IPS-18a (cell line): ENCODE measurements around the gene GUCD1.
"Not testable (repeated sequence)": the region's sequence is repeated elsewhere in the genome, so short reads cannot be mapped to it uniquely, and the experiment has no call there.

ENCODE experiments used
- H3K27ac ChIP-seq: one replicate; pipeline ENCODE4 v1.5.1; 2013; ENCODE audit warnings: low read length
- H3K27me3 ChIP-seq: one replicate; pipeline ENCODE4 v1.6.1; 2013; ENCODE audit warnings: mild to moderate bottlenecking, low read length; ENCODE audit not compliant: control insufficient read depth, insufficient read depth
- H3K36me3 ChIP-seq: one replicate; pipeline ENCODE4 v1.6.1; 2013; ENCODE audit warnings: low read depth, low read length; ENCODE audit not compliant: control insufficient read depth
- H3K4me1 ChIP-seq: one replicate; pipeline ENCODE4 v1.6.1; 2013; ENCODE audit warnings: low read depth, low read length; ENCODE audit not compliant: control insufficient read depth
- H3K4me3 ChIP-seq: one replicate; pipeline ENCODE4 v1.5.1; 2013; ENCODE audit warnings: low read length
- H3K9ac ChIP-seq: one replicate; pipeline ENCODE4 v1.6.1; 2013; ENCODE audit warnings: mild to moderate bottlenecking, low read length, moderate library complexity
- H3K9me3 ChIP-seq: one replicate; pipeline ENCODE4 v1.6.1; 2013; ENCODE audit warnings: low read depth, low read length; ENCODE audit not compliant: control insufficient read depth

The GUCD1 gene

DNA sequence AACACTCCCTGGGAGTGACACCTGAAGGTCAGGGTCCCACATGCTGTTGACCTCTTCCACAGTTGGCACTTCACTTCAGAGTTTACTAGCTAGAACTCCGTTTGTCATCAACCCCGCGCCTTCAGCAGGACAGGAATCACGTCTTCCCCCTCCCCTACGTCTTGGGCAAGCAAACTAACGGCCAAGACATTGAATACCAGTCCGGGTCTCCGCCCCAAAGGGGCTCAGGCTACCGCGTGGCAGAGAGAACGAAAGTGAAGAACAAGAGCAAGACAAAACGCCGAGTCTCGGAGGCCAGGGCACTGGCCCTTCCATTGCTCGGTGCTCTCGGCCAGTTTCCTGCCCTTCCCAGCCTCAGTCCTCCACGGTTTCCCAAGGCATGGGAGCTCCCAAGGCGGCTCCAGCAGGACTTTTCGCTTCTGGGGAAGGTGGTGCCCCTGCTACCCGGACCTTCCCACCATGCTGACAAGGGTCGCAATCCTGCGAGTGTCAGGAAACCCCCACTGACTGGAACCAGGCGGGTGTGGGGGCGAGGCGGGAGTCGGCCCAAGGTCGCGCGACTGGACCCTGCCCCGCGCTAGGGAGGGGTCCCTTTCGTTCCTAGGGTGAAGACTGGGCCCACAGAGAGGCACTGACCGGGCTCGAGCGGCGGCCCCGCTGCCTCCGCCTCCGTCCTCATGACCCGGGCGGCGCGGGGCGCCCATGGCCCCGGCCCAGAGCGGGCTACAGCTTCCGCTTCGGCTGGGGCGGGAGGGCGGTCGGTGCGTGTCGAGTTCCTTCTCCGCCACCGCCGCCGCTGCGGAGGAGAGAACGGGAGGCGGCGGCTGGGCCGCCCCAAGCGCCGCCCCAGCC is at the start of gene GUCD1:
Gene GUCD1 (minus strand): TSS at position 826 of the 852 bp plus-strand sequence. CDS start 147 bp downstream, at position 679.
- H3K27ac ChIP-seq: peak within 1 kb of the TSS; percentile 92
- peaks cover 28% of the 10 kb centered on the region for H3K36me3 ChIP-seq
- peak within 1 kb of the TSS; percentile 93 for H3K4me3 ChIP-seq
- peaks cover 13% of the 10 kb centered on the region for H3K4me1 ChIP-seq
- H3K9ac ChIP-seq: peak within 1 kb of the TSS; percentile 97
- H3K27me3 ChIP-seq: no peaks in the 10 kb centered on the region
- H3K9me3 ChIP-seq: no peaks in the 10 kb centered on the region

GRCh38 chr22:24603770-24604629 is 49.1 kb upstream of the GUCD1 start:
- H3K36me3 ChIP-seq, H3K27me3 ChIP-seq, H3K4me3 ChIP-seq, H3K27ac ChIP-seq, H3K9ac ChIP-seq, H3K9me3 ChIP-seq: not testable (repeated sequence)
- peaks cover 10% of the 10 kb centered on the region for H3K4me1 ChIP-seq

DNA sequence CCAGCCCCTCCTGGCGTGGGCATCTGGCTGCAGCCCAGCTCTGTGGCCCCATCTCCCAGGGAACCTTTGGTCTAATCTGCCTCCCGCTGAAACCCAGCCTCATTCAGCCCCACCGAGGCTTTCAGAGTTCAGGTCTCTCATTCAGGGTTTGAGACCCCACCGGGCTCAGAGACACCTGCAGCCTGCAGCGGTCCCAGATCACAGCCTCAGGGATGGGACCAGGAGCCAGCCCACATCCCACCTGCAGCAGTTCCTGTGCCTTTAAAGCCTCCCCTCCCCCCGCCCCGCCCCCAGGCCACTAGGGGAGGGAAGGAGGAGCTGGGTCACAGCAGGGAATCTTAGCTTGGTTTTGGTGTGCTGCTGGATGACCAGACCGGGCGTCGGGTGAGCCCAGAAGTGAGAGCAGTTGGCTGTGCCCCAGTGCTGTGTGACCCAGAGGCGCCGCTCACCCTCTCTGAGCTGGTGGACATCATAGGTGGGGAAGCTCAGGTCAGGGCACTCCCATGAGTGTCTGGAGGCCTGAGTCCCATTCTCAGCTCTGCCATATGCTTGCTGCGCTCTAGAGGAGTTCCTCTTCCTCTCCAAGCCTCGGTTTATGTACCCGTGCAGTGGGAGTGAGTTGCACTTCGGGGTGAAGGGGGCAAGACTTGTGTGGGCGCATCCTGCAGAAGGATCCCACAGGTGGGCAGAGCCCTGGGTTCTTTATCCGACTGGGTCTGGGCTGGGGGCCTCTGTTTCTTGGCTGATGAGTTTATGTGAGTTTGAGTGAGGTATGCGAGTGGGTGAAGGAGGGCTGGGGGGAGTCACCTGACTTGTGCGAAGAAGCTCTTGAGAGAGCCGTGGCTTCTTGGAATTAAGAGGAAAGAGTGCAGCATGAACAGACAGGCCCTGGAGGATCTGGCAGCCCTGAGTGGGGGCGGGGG is 48.2 kb upstream of the GUCD1 start, which contains the start of gene GGT1:
Gene GGT1 (plus strand): TSS at position 347 of the 923 bp plus-strand sequence. CDS start 7,889 bp downstream, outside the sequence.
- not testable (repeated sequence) for H3K9ac ChIP-seq

GRCh38 chr22:24602105-24602749 is 47.3 kb upstream of the GUCD1 start:
- not testable (repeated sequence) for H3K9me3 ChIP-seq, H3K9ac ChIP-seq, H3K27me3 ChIP-seq, H3K27ac ChIP-seq, H3K4me3 ChIP-seq, H3K36me3 ChIP-seq
- H3K4me1 ChIP-seq: peaks cover 10% of the 10 kb centered on the region

More for the DNA sequence above, 48.2 kb upstream of the GUCD1 start, which contains the start of gene GGT1:
- not testable (repeated sequence) for H3K4me3 ChIP-seq, H3K36me3 ChIP-seq, H3K27ac ChIP-seq, H3K9me3 ChIP-seq, H3K27me3 ChIP-seq
- H3K4me1 ChIP-seq: peaks cover 10% of the 10 kb centered on the region

DNA sequence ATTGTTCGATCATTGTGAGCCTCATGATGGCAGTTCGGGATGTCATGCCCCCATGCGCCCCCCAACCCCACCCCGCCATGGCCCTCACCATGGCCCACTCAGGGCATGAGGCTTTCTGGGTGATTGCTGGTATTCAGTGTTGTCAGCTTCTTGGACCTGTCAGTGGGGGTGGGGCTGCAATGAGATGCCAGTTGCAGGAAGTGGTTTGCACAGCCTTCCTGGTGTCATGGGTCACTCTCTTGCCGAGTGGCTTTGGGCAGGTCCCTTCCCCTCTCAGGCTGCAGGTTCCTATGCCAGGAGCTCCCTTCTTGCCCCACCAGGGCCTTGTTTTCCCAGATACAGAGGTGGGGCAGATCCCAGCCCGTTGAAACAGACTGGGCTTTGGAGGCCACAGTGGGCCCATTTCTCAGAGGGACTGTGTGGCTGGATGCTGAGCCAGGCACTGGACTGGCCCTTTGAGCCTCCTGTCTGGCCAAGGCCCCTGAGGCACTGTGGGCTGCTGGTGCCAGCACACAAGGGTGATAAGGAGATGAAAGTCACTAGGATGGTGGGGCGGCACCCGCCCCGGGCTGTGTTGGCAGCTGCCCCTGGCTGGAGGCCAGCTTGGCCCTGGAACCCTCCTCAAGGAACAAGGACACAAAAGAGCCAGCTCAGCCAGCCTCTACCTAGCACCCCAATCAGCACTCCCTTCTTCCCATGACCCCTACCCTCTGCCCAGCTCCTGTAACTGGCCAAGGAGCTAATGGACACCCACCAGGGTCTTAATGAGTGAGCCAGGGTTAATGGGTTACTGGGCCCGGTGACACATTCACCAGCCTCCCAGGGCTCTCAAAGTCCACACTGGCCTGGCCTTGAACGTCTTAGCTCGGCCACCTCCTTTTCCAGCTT is 46.5 kb upstream of the GUCD1 start:
- Histone ChIP-seq H3K27me3 (no peaks in the 10 kb centered on the region), H3K9ac (no peak overlapping the region), H3K36me3 (no peaks in the 10 kb centered on the region), H3K9me3 (no peaks in the 10 kb centered on the region), H3K27ac (no peak overlapping the region), H3K4me3 (no peak overlapping the region), H3K4me1 (peaks cover 10% of the 10 kb centered on the region)

- H3K4me3 ChIP-seq, H3K9ac ChIP-seq, H3K9me3 ChIP-seq, H3K27ac ChIP-seq, H3K27me3 ChIP-seq, H3K36me3 ChIP-seq: not testable (repeated sequence)
- peaks cover 10% of the 10 kb centered on the region for H3K4me1 ChIP-seq
These were observed 45.2 kb upstream of the GUCD1 start for GRCh38 chr22:24599958-24600715.

DNA sequence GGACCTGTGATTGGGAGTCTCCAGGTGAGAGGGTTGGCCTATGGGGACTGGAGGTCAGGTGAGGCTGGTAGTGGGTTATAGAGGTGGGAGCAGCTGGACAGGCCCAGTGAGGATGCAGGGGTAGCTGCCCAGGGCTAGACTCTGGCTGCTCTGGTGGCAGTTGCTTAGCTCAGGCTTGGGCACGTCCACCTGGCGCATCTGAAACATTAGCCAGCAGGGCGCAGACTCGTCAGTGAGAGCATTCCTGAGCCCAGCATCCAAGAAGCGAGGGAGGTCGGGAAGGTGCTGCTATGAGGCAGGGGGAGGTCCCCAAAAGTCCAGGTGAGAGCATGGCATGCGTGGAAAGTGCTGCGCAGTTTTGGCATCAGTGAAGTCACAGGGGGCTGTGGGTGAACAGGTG is 44.6 kb upstream of the GUCD1 start:
- peaks cover 10% of the 10 kb centered on the region for H3K4me1 ChIP-seq
- H3K9ac ChIP-seq: no peak overlapping the region

DNA sequence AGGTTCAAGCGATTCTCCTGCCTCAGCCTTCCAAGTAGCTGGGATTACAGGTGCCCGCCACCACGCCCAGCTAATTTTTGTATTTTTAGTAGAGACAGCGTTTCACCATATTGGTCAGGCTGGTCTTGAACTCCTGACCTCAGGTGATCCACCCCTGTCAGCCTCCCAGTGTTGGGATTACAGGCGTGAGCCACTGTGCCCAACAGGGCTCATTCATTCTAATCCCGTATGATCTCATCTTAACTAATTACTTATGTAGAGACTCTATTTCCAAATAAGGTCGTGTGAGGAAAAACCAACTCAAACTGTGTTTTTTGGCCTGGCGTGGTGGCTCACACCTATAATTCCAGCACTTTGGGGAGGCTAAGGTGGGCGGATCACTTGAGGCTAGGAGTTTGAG is 42.1 kb upstream of the GUCD1 start:
- H3K27ac ChIP-seq, H3K27me3 ChIP-seq, H3K9me3 ChIP-seq, H3K4me3 ChIP-seq, H3K9ac ChIP-seq, H3K36me3 ChIP-seq: not testable (repeated sequence)
- H3K4me1 ChIP-seq: peaks cover 10% of the 10 kb centered on the region

More for the DNA sequence above, 44.6 kb upstream of the GUCD1 start:
- Histone ChIP-seq H3K36me3 (no peaks in the 10 kb centered on the region), H3K4me3 (no peak overlapping the region), H3K9me3 (no peaks in the 10 kb centered on the region), H3K27me3 (no peaks in the 10 kb centered on the region), H3K27ac (no peak overlapping the region)

DNA sequence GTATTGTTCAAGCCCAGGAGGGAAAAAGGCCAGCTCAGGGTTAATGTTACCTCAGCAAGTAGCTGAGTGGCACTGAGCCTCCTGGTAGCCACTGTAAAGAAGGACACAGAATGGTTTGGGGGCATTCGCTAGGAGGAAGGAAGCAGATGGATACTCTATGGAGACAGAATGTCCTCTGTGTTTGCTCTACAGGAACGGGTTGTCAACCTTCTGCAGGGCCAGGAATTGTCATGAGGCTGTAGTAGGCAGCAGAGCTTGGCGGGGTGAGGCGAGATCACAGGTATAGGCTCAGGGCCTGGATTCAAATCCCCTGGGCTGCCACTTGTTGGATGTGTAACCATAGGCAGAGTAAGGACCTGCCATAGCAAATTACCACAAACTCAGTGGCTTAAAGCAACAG is 40.9 kb upstream of the GUCD1 start:
- peaks cover 13% of the 10 kb centered on the region for H3K4me1 ChIP-seq
- no peak overlapping the region for H3K27ac ChIP-seq

More for the DNA sequence above, 40.9 kb upstream of the GUCD1 start:
- H3K9me3 ChIP-seq: no peaks in the 10 kb centered on the region
- no peak overlapping the region for H3K9ac ChIP-seq
- no peaks in the 10 kb centered on the region for H3K27me3 ChIP-seq
- H3K4me3 ChIP-seq: no peak overlapping the region
- no peaks in the 10 kb centered on the region for H3K36me3 ChIP-seq
